Measurements from ENCODE around the gene ZNF280D.

Gene ZNF280D

DNA sequence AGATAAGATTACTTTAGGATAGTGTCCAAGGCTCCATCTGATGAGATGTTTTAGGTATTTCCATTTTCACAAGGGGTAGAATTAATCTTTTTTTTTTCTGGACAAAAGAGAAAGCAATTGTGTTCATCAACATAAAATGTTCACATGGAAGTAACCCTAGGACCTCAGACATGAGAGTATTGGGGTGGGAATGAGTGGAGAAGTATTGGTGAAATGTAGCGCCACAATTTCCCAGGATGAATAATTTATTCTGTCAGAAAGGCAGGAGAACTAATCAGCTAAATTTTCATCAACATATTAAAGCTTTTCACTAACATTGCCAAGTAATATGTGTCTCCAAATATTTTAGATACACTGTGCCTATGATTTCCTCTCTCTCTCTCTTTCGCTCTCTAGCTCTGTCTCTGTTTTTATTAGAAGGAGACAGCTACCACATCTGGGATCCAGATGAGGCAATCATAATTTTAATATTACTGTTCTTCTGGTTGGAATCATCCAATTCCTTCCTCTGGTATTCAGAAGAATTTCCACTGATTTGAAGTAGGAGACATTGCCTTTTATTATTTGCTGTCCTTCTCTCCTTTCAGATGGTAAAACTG is 21.6 kb upstream of the ZNF280D start:
- in situ Hi-C loops (cut with MboI; ENCODE audit: low sequenced_read_pairs), result no loop called here

DNA sequence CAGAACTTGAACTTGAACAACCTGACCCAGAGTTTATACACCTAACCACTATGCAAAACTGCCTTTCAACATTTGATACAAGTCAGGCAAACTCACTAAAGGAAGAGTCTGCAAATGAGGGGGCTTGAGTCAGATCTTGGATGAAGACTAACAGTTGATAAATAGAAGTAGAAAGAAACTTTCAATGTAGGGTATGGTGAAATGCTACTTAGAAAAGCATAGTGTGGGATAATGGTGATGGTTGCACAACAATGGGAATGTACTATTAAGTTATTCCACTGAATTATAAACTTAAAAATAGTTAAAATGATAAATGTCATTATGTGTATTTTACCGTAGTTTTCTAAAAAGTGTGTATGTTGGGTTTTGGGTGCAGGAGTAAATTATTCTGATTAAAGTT is 19.7 kb upstream of the ZNF280D start:
- in situ Hi-C loops (cut with MboI; ENCODE audit: low sequenced_read_pairs), result no loop called here

DNA sequence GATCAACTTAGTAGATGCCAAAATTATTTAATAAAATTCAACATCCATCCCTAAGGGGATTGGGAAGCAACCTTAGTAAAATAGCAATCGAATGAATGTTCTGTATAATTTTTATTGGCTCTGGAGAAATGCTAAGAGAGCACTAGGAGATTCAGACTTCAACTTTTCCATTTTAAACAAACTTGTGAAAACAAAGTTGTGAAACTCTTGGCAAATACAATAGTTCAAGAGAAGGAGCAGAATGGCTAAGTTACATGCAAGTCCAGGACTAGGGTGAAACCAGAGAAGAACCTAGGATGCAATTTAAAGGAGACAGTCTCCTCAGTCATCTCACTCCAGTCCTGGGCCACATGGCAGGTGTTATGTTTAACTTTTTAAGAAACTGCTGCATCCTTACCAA is 16.7 kb upstream of the ZNF280D start:
- in situ Hi-C loops (cut with MboI; ENCODE audit: low sequenced_read_pairs), result no loop called here

DNA sequence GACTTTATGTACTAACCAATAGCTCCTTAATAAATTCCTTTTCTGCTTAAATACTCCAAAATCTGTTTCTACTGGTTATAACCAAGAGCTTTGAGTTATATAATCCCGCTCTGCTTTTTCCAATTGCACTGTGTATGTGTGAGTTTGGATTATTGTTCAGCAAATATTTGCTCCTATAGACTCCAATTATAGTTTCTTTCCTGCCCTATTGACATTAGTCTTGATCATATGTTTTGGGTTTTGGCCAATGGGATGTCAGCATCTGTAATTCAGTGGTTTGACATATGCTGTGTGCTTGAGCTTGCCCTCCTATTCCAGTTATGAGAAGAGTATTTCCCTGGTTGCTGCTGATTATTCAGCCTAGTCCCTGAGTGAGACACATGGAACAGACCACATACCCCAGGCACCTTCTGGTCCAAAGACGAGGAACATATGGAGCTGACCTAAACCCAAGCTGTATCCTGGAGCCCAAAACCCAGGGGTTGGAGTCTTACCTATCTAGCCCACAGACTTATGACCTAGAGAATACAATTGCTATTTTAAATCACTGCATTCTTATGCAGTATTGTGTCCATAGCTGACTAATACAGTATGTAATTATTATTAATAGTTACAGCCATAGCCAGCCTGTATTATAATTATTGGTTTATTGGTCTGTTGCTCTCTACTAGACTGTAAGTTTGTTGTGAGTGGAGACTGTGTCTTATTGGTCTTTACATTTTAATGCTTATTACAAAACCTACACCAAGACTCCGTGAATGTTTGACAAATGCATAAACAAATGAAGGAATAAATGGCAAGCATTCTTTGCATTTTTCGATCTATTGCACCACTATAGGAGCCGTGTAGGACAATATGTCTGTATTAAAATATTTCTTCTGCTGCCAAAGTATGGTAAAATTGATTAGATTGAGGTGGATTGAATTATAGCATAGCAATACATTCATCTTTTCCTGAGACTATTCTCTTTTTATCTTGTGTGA is 11.7 kb upstream of the ZNF280D start:
- in situ Hi-C loops (cut with MboI; ENCODE audit: low sequenced_read_pairs), result no loop called here

DNA sequence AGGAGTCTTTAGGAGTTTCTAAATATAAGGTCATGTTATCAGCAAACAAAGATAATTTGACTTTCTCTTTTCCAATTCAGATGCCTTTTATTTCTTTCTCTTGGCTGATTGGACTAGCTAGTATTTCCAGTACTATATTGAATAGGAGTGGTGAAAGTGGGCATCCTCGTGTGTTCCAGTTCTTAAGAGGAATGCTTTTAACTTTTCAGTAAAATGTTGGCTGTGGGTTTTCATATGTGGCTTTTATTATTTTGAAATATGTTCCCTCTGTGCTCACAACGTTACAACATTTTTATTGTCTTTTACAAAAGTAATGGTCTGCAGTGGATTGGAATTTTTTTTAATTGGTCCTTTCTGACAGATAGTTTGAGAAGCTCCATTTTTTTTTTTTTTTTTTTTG is 8.2 kb upstream of the ZNF280D start:
- in situ Hi-C loops (cut with MboI; ENCODE audit: low sequenced_read_pairs), result no loop called here

DNA sequence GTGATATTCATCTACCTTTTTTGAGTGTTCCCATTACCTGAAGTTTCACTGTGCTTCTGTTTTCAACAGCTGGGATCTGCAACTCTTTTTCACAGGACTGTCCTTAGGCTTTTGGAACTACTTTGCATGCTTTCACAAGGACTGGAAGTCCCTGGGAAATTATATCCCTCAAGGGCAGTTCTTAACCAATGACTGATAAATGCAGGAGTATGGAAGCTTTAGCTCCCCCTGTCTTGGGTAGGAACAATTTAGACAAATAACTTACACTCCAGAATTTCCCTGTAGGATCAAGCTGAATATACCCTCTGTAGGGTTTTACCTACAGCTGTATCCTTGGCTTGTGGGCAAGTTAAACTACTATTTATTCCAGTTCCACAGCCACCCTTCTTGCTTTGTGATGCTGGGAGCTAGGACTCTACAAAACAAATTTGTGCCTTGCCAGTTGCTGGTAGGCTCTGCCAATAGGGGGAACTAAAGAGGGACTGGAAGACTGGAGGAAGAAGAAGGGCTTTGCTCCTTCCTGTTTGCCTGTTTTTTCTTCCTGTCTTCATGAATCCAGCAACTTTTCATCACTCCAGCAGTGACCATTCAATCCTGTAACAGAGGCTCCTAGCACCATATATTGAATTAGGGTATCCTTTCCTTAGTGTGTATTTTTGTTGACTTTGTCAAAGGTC is 6.8 kb upstream of the ZNF280D start:
- in situ Hi-C loops (cut with MboI; ENCODE audit: low sequenced_read_pairs), result no loop called here

DNA sequence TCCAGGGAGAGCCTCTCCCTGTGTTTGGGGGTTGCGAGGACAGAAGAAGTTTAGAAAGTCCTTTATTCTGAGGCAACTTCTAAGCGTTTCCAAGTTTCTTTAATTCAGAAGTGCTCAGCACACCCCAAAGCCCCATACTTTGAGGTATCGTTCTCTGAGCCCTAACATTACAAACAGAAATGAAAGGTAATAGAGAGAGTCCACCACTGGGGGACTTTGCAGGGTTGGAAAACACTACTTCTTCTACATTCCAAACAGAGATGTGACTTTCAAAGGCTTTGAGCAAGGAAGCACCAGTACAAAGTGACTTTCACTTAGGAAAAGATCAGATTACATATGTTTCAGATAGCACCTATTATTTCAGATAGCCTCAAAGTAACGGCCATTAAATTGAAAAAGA is 6.2 kb upstream of the ZNF280D start:
- in situ Hi-C loops (cut with MboI; ENCODE audit: low sequenced_read_pairs), result no loop called here

DNA sequence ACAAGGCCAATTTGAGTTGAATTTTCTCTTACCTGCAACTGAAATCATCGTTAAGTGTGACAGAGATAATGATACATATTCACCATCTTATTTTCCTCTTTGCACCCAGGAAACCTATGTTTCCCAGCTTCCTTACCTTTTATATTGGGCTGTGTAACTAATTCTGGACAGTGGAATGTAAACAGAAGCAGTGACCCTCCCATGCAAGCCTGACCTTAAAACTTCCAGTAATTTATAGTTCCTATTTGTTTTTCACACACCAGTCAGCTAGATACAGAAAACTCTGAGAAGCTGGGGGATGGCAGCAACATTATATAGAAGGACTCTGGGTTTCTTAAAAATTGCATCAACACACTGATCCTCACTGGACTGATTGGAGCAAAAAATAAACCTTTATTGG is 4.5 kb upstream of the ZNF280D start:
- in situ Hi-C loops (cut with MboI; ENCODE audit: low sequenced_read_pairs), result no loop called here

DNA sequence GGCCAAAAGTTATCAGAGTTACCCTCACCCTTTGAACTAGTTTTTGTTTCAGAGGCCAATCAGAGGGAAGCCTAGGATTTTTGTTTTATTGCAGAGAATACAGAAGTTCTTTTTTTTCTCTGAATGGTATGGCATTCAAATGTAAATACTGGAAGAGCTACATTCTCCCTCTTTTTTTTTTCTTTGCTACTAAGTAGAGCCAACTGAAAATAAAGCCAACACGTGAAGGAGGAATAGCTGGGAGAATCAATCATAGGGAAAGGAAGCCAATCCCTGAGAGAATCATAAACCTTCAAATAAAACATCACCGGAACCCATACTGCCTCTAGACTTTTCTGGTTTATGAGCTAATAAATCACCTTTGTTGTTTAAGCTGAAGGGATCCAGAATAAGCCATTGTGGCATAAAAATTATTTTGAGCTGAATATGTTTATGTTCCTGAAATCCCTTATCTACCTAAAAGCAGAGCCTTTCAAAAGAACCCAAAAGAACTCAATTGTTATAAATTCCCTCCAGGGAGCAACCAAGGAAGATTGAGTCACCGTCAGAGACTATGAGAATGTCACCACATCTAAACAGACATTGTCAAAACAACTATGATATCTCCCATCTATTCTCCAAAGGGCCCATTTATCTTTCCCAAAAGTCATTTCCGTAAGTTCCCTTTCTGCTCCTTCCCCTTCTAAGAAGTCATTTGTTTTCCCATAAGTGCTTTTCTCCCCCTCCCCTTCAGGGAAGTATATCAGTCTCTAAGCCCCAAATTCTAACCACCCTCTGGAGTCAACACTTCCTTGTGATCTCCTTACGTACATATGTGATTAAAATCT is 3.8 kb upstream of the ZNF280D start:
- in situ Hi-C loops (cut with MboI; ENCODE audit: low sequenced_read_pairs), result no loop called here

DNA sequence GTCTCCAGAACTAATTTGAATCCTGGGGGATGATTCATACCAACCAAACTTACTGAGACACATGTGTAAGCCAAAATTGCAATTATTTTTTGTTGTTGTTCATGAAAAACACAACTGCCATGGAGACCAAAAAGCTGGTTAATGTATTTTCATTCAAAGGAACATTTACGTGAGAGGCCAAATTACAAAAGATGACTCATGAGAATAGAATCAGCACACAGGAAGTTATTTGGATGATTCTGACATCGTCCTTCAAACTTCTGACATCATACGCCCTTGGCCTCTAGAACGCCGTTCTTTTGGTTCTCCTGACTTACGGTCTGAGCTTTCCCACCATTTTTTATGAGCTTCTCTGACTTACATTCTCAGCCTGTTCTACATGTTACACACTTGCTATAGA is 3.0 kb upstream of the ZNF280D start:
- in situ Hi-C loops (cut with MboI; ENCODE audit: low sequenced_read_pairs), result no loop called here

DNA sequence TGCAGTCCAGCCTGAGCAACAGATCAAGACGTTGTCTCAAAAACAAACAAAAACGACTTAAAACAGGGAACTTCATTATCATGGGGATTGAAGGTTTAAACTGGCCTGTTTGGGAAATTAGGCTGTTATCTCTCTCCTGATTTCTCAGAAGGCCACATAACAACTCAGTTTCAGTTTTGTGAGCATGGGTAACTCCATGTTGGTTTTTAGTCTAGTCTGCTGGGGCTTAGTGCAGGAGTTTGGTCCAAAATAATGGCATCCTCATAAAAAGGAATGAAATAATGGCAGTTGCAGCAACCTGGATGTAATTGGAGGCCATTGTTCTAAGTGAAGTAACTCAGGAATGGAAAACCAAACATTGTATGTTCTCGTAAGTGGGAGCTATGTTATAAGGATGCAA is 2.3 kb upstream of the ZNF280D start:
- in situ Hi-C loops (cut with MboI; ENCODE audit: low sequenced_read_pairs), result no loop called here

DNA sequence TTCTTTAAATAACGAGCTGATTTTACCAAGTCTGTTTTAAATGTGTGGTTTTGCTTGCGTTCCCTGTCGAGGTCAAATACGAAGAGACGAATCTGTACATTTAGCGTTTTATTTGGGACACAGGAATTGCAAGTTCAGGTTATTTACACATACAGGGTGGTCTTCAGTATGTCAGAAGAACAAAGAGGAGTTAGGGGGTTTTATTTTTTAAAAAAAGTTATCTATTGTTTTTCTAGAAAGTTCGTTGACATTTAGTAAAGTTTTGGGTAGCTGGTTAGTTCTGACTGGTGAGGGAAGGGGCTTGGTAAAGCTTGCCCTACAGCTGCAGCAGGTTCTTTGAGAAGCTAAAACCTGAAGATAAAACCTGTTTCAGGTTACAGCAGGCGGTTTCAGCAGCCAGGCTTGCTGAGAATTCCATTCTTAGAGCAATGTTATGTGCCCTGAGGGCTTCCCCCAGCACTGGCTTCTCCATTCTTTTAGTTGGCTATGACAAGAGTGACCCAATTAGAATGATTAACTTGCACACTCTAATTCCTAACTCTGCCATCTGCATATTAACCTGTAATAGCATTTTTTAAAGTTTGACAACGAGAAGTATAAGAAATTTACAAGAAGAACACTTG is 815 bp upstream of the ZNF280D start:
- in situ Hi-C loops (cut with MboI; ENCODE audit: low sequenced_read_pairs), result no loop called here

DNA sequence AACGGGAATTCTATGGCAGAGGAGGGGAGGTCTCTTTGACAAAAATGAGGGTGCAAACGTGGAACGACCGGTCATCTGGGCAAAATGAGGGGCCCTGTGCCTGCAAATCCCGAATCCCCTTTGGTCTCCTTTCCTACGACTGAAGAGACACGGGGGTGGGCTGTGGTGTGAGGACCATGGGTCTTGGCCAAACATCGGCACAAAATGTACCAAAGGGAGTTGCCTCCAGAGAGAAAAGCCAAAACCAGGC is 498 bp downstream of the ZNF280D start:
- in situ Hi-C loops (cut with MboI; ENCODE audit: low sequenced_read_pairs), result no loop called here

DNA sequence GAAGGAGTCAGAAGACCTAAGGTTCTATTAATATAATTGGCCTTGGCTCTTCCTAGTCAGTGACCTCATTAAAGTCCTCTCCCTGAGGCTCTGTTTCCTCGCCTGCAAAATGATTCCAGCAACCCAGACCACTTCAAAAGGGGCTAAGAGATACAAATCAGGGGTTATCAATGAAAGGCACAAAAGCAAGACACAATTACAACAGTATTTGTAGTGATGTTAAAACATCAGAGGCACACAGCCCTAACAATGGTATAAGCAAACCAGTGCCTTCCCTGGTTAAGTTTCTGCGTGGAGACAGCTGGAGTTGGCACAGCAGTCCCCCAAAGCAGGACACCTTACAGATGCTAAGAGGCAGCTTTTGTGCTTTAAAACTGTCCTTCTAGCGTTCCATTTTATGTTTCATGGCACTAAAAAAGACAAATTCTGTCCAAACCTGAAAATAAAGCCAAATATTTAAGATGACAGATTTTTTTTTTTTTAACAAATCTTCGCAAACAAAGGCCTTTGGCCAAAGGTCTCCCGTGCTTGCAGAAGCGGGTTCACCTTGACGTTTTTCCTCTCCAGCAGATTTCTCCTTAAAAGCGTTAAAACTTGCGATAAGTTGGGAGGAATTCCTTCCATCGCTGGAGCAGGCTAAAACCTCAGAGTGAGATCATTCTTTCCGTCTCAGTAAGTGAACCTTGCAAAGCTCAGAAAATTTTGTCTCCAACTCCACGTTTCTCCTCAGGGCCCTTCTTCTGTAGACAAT is 999 bp downstream of the ZNF280D start:
- in situ Hi-C loops (cut with MboI; ENCODE audit: low sequenced_read_pairs), result no loop called here

DNA sequence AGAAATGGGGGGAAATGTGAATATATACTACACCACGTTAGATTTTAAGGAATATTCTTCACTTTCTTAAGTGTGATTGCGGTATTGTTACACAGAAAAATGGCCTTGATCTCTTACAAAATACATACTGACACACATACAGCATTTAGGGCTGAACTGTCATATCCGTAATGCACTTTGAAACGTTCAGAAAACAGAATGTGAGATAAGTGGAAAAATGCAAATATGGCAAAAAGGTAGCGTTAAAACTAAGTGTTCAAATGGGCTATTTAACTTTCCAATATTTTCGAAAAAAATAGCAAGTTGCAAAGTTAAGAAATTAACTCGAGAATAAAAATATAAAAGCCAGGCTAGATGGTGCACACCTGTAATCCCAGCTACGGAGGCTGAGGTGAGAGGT is 1.8 kb downstream of the ZNF280D start:
- in situ Hi-C loops (cut with MboI; ENCODE audit: low sequenced_read_pairs), result no loop called here

DNA sequence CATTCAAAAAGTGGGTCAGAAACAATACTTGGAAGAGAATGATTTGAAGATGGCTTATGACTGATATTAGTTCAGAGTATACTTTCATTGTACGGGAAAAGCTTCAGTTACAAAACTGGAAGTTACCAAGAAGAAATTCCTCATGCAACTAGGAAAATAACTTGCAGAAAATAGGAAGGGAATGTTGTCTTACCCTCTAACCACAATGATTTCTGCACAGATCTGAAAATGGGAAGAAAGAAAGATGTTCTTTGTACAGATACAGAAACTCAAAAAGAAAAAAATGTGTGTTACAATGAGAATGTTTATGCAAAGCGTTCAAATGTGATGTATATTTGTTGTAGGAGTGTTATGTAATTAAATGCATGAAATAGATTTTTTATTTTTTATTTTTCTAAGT is 3.7 kb downstream of the ZNF280D start:
- in situ Hi-C loops (cut with MboI; ENCODE audit: low sequenced_read_pairs), result no loop called here

DNA sequence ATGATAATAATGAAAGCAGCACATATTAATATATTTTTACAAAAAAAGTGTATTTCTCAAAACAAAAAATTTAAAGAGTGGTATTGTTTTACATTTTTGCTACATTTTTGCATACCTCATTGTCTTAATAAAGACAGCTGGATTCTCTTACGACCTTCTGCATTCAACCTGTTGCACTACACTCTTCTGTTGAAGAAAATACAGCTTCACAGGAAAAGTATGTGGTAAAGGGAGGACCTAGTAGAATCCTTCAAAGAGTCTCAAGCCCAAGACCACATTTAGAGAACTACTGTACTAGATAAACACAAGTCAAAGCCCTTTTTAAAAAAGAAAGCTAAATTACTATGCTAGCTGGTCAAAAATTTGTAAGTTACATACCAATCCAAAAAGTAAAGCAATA is 7.9 kb downstream of the ZNF280D start:
- in situ Hi-C loops (cut with MboI; ENCODE audit: low sequenced_read_pairs), result no loop called here

DNA sequence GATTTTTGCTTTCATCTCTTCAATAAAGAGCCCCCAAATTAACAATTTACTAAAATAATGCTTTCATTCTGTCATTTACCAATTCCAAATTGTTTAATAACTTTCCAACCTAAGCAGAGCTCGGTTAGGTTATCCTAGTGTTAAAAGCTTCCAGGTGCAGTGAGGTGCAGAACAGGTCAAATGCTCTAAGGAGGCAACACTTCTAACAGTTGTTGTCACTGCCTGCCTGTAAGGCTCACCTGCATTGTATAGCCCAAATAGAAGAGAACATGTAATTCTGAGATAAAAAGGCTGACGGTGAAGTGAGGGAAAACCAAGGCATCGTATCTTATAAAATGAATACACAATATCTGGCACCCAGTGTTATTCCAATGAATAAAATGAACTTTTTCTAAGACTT is 9.1 kb downstream of the ZNF280D start:
- in situ Hi-C loops (cut with MboI; ENCODE audit: low sequenced_read_pairs), result no loop called here

DNA sequence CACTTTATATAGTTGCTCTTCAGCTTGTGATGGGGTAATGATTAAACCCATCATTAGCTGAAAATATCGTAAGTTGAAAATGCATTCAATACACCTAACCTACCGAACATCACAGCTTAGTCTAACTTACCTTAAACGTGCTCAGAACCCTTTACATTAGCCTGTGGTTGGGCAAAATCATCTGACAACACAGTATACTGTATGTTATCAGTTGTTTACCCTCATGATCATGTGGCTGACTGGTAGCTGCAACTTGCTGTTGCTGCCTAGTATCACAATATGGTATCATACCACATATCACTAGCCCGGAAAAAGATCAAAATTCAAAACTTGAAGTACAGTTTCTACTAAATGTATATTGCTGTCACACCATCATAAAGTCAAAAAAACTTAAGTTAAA is 9.5 kb downstream of the ZNF280D start:
- in situ Hi-C loops (cut with MboI; ENCODE audit: low sequenced_read_pairs), result no loop called here

Data from HL-60/S4 treated with retinoic acid at 250 ng/mL for 4 days and 3 days (cell line).